H9 (cell line): Measurements from ENCODE around the gene MYLK. TPM values are rescaled to one million over a fixed set of nuclear protein-coding genes. Genes with fewer than 3 reads are reported as not detected.

ENCODE experiments used
- DNase-seq: peaks from one replicate; pipeline ENCODE4 v3.0.0-alpha.2; 2017
- H2AFZ ChIP-seq: one replicate; pipeline ENCODE4 v1.6.1; 2013; ENCODE audit warnings: mild to moderate bottlenecking, low read length, control low read depth, moderate library complexity
- H2AK5ac ChIP-seq: 2 replicates; pipeline ENCODE4 v1.6.1; 2013; ENCODE audit warnings: low read length, control low read depth, mixed read lengths; ENCODE audit not compliant: insufficient read length
- H2BK120ac ChIP-seq: one replicate; pipeline ENCODE4 v1.6.1; 2013; ENCODE audit warnings: low read depth, mild to moderate bottlenecking, low read length, control low read depth, inconsistent platforms; ENCODE audit not compliant: poor library complexity, severe bottlenecking
- H2BK12ac ChIP-seq: 2 replicates; pipeline ENCODE4 v1.6.1; 2013; ENCODE audit warnings: low read length, control low read depth, mixed read lengths, low read depth; ENCODE audit not compliant: insufficient read length
- H2BK15ac ChIP-seq: 2 replicates; pipeline ENCODE4 v1.6.1; 2013; ENCODE audit warnings: low read depth, low read length, control low read depth
- H2BK20ac ChIP-seq: one replicate; pipeline ENCODE4 v1.6.1; 2013; ENCODE audit warnings: low read depth, mild to moderate bottlenecking, low read length, control low read depth, inconsistent platforms; ENCODE audit not compliant: poor library complexity, severe bottlenecking
- H2BK5ac ChIP-seq: 2 replicates; pipeline ENCODE4 v1.6.1; 2013; ENCODE audit warnings: low read length, control low read depth, mixed read lengths; ENCODE audit not compliant: insufficient read length
- H3K14ac ChIP-seq: 2 replicates; pipeline ENCODE4 v1.6.1; 2013; ENCODE audit warnings: low read length, control low read depth; ENCODE audit not compliant: insufficient read depth
- H3K18ac ChIP-seq: 2 replicates; pipeline ENCODE4 v1.6.1; 2013; ENCODE audit warnings: low read depth, mild to moderate bottlenecking, mixed read lengths, low read length, control low read depth; ENCODE audit not compliant: insufficient read length
- H3K23ac ChIP-seq: 2 replicates; pipeline ENCODE4 v1.6.1; 2013; ENCODE audit warnings: low read length, control low read depth, mixed read lengths, low read depth; ENCODE audit not compliant: insufficient read length
- H3K23me2 ChIP-seq: 2 replicates; pipeline ENCODE4 v1.6.1; 2013; ENCODE audit warnings: low read depth, mild to moderate bottlenecking, mixed read lengths, low read length, control low read depth; ENCODE audit not compliant: insufficient read length, poor library complexity, severe bottlenecking
- H3K27ac ChIP-seq: 2 replicates; pipeline ENCODE4 v1.5.1; 2013; ENCODE audit warnings: low read length, control low read depth, mixed read lengths, low read depth; ENCODE audit not compliant: insufficient read length
- H3K27me3 ChIP-seq: 2 replicates; pipeline ENCODE4 v1.6.1; 2013; ENCODE audit warnings: low read length, control low read depth, inconsistent platforms; ENCODE audit not compliant: insufficient read depth
- H3K4ac ChIP-seq: 2 replicates; pipeline ENCODE4 v1.6.1; 2013; ENCODE audit warnings: low read depth, mild to moderate bottlenecking, control low read depth, inconsistent platforms, low read length, moderate library complexity
- H3K4me1 ChIP-seq: 2 replicates; pipeline ENCODE4 v1.6.1; 2013; ENCODE audit warnings: low read length, control low read depth, inconsistent platforms; ENCODE audit not compliant: insufficient read depth
- H3K4me2 ChIP-seq: 2 replicates; pipeline ENCODE4 v1.6.1; 2013; ENCODE audit warnings: low read length, control low read depth, mixed read lengths; ENCODE audit not compliant: insufficient read length, insufficient read depth
- H3K56ac ChIP-seq: 2 replicates; pipeline ENCODE4 v1.6.1; 2013; ENCODE audit warnings: low read depth, mild to moderate bottlenecking, mixed read lengths, low read length, control low read depth; ENCODE audit not compliant: insufficient read length
- H3K79me1 ChIP-seq: 2 replicates; pipeline ENCODE4 v1.6.1; 2013; ENCODE audit warnings: low read depth, mild to moderate bottlenecking, moderate library complexity, low read length, control low read depth, inconsistent platforms; ENCODE audit not compliant: insufficient read depth, poor library complexity, severe bottlenecking
- H3K79me2 ChIP-seq: 2 replicates; pipeline ENCODE4 v1.6.1; 2013; ENCODE audit warnings: low read length, control low read depth, inconsistent platforms; ENCODE audit not compliant: insufficient read depth
- H3K9ac ChIP-seq: 2 replicates; pipeline ENCODE4 v1.6.1; 2013; ENCODE audit warnings: low read length, control low read depth, mixed read lengths; ENCODE audit not compliant: insufficient read length; ENCODE audit errors: extremely low read depth
- H3K9me3 ChIP-seq: one replicate; pipeline ENCODE4 v1.6.1; 2013; ENCODE audit warnings: low read depth, low read length, inconsistent platforms; ENCODE audit not compliant: control insufficient read depth
- H3T11ph ChIP-seq: one replicate; pipeline ENCODE4 v1.6.1; 2013; ENCODE audit warnings: mild to moderate bottlenecking, low read length, control low read depth, inconsistent platforms
- H4K20me1 ChIP-seq: one replicate; pipeline ENCODE4 v1.6.1; 2013; ENCODE audit not compliant: control insufficient read depth, insufficient read length, insufficient read depth
- H4K5ac ChIP-seq: 2 replicates; pipeline ENCODE4 v1.6.1; 2013; ENCODE audit warnings: low read depth, mild to moderate bottlenecking, mixed read lengths, low read length, control low read depth; ENCODE audit not compliant: insufficient read length
- H4K8ac ChIP-seq: replicated peaks from 2 replicates; pipeline ENCODE4 v1.6.1; 2013; ENCODE audit warnings: low read length, control low read depth, mixed read lengths, low read depth; ENCODE audit not compliant: insufficient read length
- H4K91ac ChIP-seq: 2 replicates; pipeline ENCODE4 v1.6.1; 2013; ENCODE audit warnings: low read depth, mild to moderate bottlenecking, moderate library complexity, mixed read lengths, low read length, control low read depth; ENCODE audit not compliant: insufficient read length
- H3K27ac Mint-ChIP-seq, 3 experiments: 2 replicates in 2 of 3; 3 replicates in 1 of 3; pipeline ENCODE4 v1.8.0; 2020 to 2021; ENCODE audit warnings: mixed read lengths in 3 of 3, mild to moderate bottlenecking in 1 of 3, moderate library complexity in 1 of 3
- H3K27me3 Mint-ChIP-seq: 2 replicates; pipeline ENCODE4 v1.8.0; 2021; ENCODE audit warnings: low read depth, mild to moderate bottlenecking, moderate library complexity, mixed read lengths
- H3K36me3 Mint-ChIP-seq, 3 experiments: 2 replicates in 2 of 3; 3 replicates in 1 of 3; pipeline ENCODE4 v1.8.0; 2020 to 2021; ENCODE audit warnings: low read depth in 3 of 3, mixed read lengths in 3 of 3; ENCODE audit not compliant: insufficient read depth in 1 of 3
- H3K4me1 Mint-ChIP-seq, 2 experiments: 2 replicates each; pipeline ENCODE4 v1.8.0; 2020; ENCODE audit warnings: mixed read lengths in 2 of 2
- H3K4me3 Mint-ChIP-seq, 2 experiments: 2 replicates in 1 of 2; 3 replicates in 1 of 2; pipeline ENCODE4 v1.8.0; 2020 to 2021; ENCODE audit warnings: mild to moderate bottlenecking in 2 of 2, mixed read lengths in 2 of 2, moderate library complexity in 1 of 2
- H3K9me3 Mint-ChIP-seq, 2 experiments: 2 replicates in 1 of 2; 3 replicates in 1 of 2; pipeline ENCODE4 v1.8.0; 2020; ENCODE audit warnings: mild to moderate bottlenecking in 2 of 2, mixed read lengths in 2 of 2, moderate library complexity in 1 of 2
- CTCF ChIP-seq: fragments of 200-600 bp; sonication (generic); conservative IDR thresholded peaks from 3 replicates; pipeline ENCODE4 v1.8.0; 2021; ENCODE audit warnings: antibody characterized with exemption, mild to moderate bottlenecking
- WGBS: extraction: QIAGEN DNeasy Blood & Tissue Kit; methylation state at CpG from one replicate; pipeline ENCODE4 v1.1.7; 2013; ENCODE audit warnings: missing lambda C conversion rate, low lambda C conversion rate, mixed read lengths; ENCODE audit not compliant: insufficient read length; ENCODE audit errors: extremely low coverage; 5-methylcytosine and 5-hydroxymethylcytosine counted together
- total RNA-seq: library from RNA; stranded (reverse); gene quantifications from 2 replicates; pipeline ENCODE4 v1.2.1, GENCODE V29; 2021

The MYLK gene
- total RNA-seq, 1 experiment from 2014 or later, result 10.1 TPM

GRCh38 chr3:123692041-123692440 lies 192.1 kb downstream of the MYLK start:
- Mint-ChIP-seq H3K27ac (peak overlapping the region in 2 of 3 experiments; percentile 12 to 15; a peak in 3 of 7 replicates), H3K36me3 (no peaks in the 10 kb centered on the region; a peak in 2 of 7 replicates), H3K4me3 (no peak overlapping the region), H3K4me1 (peaks cover 31 to 42% of the 10 kb centered on the region in 2 experiments), H3K27me3 (no peaks in the 10 kb centered on the region; the same call in none of the 2 replicates), H3K9me3 (no peaks in the 10 kb centered on the region)
- Histone ChIP-seq H3T11ph (no peak overlapping the region), H3K9me3 (no peaks in the 10 kb centered on the region), H3K14ac (no peak overlapping the region), H2AFZ (no peak overlapping the region), H3K4me1 (peaks cover 4% of the 10 kb centered on the region; the same call in 1 of the 2 replicates), H3K27me3 (no peaks in the 10 kb centered on the region), H3K23me2 (no peaks in the 10 kb centered on the region), H3K4me2 (no peak overlapping the region), H3K9ac (no peak overlapping the region), H2BK120ac (no peak overlapping the region), H4K8ac (no peak overlapping the region), H2BK20ac (no peak overlapping the region), H3K18ac (no peak overlapping the region), H4K20me1 (no peaks in the 10 kb centered on the region), H3K56ac (no peak overlapping the region), H3K27ac (no peak overlapping the region), H3K79me1 (no peaks in the 10 kb centered on the region), H3K23ac (no peak overlapping the region), H2BK5ac (no peak overlapping the region), H3K4ac (no peak overlapping the region), H4K91ac (no peak overlapping the region), H2BK12ac (no peak overlapping the region), H4K5ac (no peak overlapping the region), H2BK15ac (no peak overlapping the region), H3K79me2 (no peaks in the 10 kb centered on the region), H2AK5ac (no peak overlapping the region)
- no CpG with 5 or more reads among the region's 9 CpGs for WGBS
- no peak for TF ChIP-seq CTCF
- DNase-seq, result no peak
